Mucosa of descending colon (tissue), 3 donors: Measurements from ENCODE around the gene ZBTB17. TPM values are rescaled to one million over a fixed set of nuclear protein-coding genes. Genes with fewer than 3 reads are reported as not detected.

Experiments used
- ATAC-seq: fragments of 200-7000 bp; cut with Tn5 transposase; one replicate; pipeline ENCODE4 v1.9.1; 2020; ENCODE audit warnings: mild to moderate bottlenecking, moderate library complexity
- DNase-seq, 3 donors: peaks; one replicate each; pipeline ENCODE4 v3.0.0-alpha.2; 2020
- H3K36me3 ChIP-seq: fragments of 200-600 bp; one replicate; pipeline ENCODE4 v1.8.0; 2021; ENCODE audit warnings: low read depth, mild to moderate bottlenecking
- H3K4me1 ChIP-seq: fragments of 200-600 bp; one replicate; pipeline ENCODE4 v1.8.0; 2021; ENCODE audit warnings: low read depth, mild to moderate bottlenecking
- H3K4me3 ChIP-seq: fragments of 200-600 bp; one replicate; pipeline ENCODE4 v1.8.0; 2021; ENCODE audit warnings: mild to moderate bottlenecking
- H3K9me3 ChIP-seq: fragments of 200-600 bp; one replicate; pipeline ENCODE4 v1.8.0; 2021; ENCODE audit warnings: mild to moderate bottlenecking
- CTCF ChIP-seq: fragments of 200-600 bp; IDR thresholded peaks from one replicate; pipeline ENCODE4 v1.8.0; 2022; ENCODE audit warnings: antibody characterized with exemption, mild to moderate bottlenecking
- intact Hi-C, 2 donors: fragments of 100-400 bp; cut with DNase I in 1 of 2; cut with micrococcal nuclease in 1 of 2; formaldehyde crosslinking; loops; one replicate each; pipeline versions ENCODE4 v1.11.0 to v1.11.1; 2022; cut with DNase I, micrococcal nuclease
- total RNA-seq, 3 donors: library from RNA; stranded (reverse); fragmentation: NEBNext Ultra II Directional in 2 of 3; extraction: Animal tissue kit (Norgen Biotek cat#: 25700) in 2 of 3; gene quantifications; one replicate each; pipeline versions ENCODE4 v1.2.1 to v1.2.4, GENCODE V29; 2021 to 2023
- donor health status: DM: no; HTN: no; CAD: no; lungs with moderate emphysema.
- donor health status: DM: no; HTN: no; CAD: no.
- donor health status: DM: no; HTN: yes; CAD: no.

The ZBTB17 gene
- total RNA-seq, 3 donors from 2014 or later, result 29.2 to 40.8 (median 34.6) TPM

GRCh38 chr1:16013220-16013907, 37.5 kb upstream of the ZBTB17 start:
- Histone ChIP-seq H3K36me3 (no peaks in the 10 kb centered on the region), H3K4me3 (no peak overlapping the region), H3K4me1 (peaks cover 16% of the 10 kb centered on the region), H3K9me3 (no peaks in the 10 kb centered on the region)
- ATAC-seq (peak; percentile 72), DNase-seq (peak; percentile 19 to 76 (median 68))
- no peak for TF ChIP-seq CTCF
- intact Hi-C loops, result no loop called here

GRCh38 chr1:16012590-16013219, 36.8 kb upstream of the ZBTB17 start:
- intact Hi-C loops, result no loop called here
- DNase-seq (peak; percentile 54 to 82 (median 79)), ATAC-seq (peak; percentile 74)
- no peak for TF ChIP-seq CTCF
- Histone ChIP-seq H3K4me3 (no peak overlapping the region), H3K36me3 (no peaks in the 10 kb centered on the region), H3K9me3 (no peaks in the 10 kb centered on the region), H3K4me1 (peaks cover 16% of the 10 kb centered on the region)

GRCh38 chr1:16011936-16012589, 36.2 kb upstream of the ZBTB17 start:
- intact Hi-C loops, result no loop called here
- TF ChIP-seq CTCF, result no peak
- DNase-seq (no peak), ATAC-seq (no peak)
- peaks cover 16% of the 10 kb centered on the region for H3K4me1 ChIP-seq
- no peaks in the 10 kb centered on the region for H3K36me3 ChIP-seq
- no peak overlapping the region for H3K4me3 ChIP-seq
- no peaks in the 10 kb centered on the region for H3K9me3 ChIP-seq

- Histone ChIP-seq H3K4me3 (no peak overlapping the region), H3K4me1 (peaks cover 16% of the 10 kb centered on the region), H3K36me3 (no peaks in the 10 kb centered on the region), H3K9me3 (no peaks in the 10 kb centered on the region)
- no peak for TF ChIP-seq CTCF
- DNase-seq (no peak), ATAC-seq (no peak)
- intact Hi-C loops, result no loop called here
Observed at GRCh38 chr1:16010837-16011236, 34.9 kb upstream of the ZBTB17 start.

- ATAC-seq, result no peak
- Histone ChIP-seq H3K9me3 (no peaks in the 10 kb centered on the region), H3K4me1 (peaks cover 16% of the 10 kb centered on the region), H3K4me3 (no peak overlapping the region), H3K36me3 (no peaks in the 10 kb centered on the region)
- intact Hi-C loops, result loop anchor here (2.0 to 10.0 kb wide), 2 partner anchors 45 to 47 kb away; no protein-coding TSS in a partner anchor
- TF ChIP-seq CTCF, result no peak
- no peak for DNase-seq
Observed at GRCh38 chr1:16009678-16010077, 33.8 kb upstream of the ZBTB17 start.
